SU-DHL-6 (cell line): ENCODE data around the gene EFNA1.

Source experiments
- EZH2phosphoT487 ChIP-seq: fragments of 200-600 bp; sonication (generic), shearing (Covaris generic); conservative IDR thresholded peaks from 2 replicates; pipeline ENCODE4 v1.6.1; 2018; ENCODE audit warnings: mild to moderate bottlenecking, antibody characterized with exemption, low read length, moderate library complexity, mixed read lengths
- TF ChIP-seq, protein P1 (sequence below): fragments of 200-600 bp; sonication (generic); IDR thresholded peaks from one replicate; pipeline ENCODE4 v1.5.1; 2017; ENCODE audit warnings: antibody characterized with exemption, mild to moderate bottlenecking, low read length, moderate library complexity; ENCODE audit not compliant: insufficient read depth, poor library complexity, severe bottlenecking

DNA sequence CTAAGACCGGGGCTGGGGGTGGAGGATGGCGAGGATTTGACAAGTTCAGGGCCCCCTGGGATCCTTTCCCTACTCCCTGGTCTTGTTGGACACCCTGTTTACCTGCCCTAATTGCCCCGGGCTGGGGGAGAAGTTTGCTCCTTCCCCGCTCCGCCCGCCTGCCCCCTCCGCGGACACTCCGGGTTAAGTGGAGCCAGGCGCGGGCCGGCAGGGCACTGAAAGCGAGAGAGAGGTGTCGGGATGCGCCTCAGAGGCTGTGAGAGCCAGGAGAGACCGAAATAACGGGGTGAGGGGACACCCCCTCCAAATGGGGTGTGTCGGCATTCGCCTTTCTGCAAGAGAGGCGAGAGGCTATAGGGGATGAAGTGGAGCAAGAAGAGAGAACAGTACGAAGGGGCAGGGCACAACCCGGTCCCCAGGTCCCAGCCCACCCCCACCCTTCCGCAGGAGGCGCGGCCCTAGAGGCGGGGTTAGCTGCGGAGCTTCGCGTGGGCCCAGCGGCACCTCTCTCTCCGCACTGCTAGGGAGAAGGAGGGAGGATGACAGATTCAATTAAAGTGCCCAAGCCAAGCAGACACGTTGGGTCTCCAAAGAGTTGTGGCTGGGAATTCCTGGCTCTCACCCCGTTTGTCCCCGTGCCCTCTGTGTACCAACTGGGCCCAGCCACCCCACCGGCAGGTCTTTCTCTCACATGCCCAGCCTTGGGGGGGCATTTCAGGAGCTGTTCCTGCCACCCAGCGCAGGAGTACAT is 45.2 kb upstream of the EFNA1 start:
- TF ChIP-seq, protein P1, sequence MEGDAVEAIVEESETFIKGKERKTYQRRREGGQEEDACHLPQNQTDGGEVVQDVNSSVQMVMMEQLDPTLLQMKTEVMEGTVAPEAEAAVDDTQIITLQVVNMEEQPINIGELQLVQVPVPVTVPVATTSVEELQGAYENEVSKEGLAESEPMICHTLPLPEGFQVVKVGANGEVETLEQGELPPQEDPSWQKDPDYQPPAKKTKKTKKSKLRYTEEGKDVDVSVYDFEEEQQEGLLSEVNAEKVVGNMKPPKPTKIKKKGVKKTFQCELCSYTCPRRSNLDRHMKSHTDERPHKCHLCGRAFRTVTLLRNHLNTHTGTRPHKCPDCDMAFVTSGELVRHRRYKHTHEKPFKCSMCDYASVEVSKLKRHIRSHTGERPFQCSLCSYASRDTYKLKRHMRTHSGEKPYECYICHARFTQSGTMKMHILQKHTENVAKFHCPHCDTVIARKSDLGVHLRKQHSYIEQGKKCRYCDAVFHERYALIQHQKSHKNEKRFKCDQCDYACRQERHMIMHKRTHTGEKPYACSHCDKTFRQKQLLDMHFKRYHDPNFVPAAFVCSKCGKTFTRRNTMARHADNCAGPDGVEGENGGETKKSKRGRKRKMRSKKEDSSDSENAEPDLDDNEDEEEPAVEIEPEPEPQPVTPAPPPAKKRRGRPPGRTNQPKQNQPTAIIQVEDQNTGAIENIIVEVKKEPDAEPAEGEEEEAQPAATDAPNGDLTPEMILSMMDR: no peak
- TF ChIP-seq EZH2phosphoT487: no peak
